Fibroblast of the aortic adventitia (primary cell): ENCODE measurements around the gene TACR1. TPM values are rescaled to one million over a fixed set of nuclear protein-coding genes. Genes with fewer than 3 reads are reported as not detected.
"Not testable (repeated sequence)": the region's sequence is repeated elsewhere in the genome, so short reads cannot be mapped to it uniquely, and the experiment has no call there.

Experiments
- DNase-seq: peaks from one replicate; pipeline ENCODE4 v3.0.0-alpha.2; 2010; ENCODE audit warnings: low read depth
- H3K4me3 ChIP-seq: 2 replicates; pipeline ENCODE4 v1.5.1; 2011; ENCODE audit warnings: low read depth, mild to moderate bottlenecking, control low read depth, low read length, moderate library complexity
- total RNA-seq: library from RNA; depleted of rRNA; stranded (reverse); fragments of >200 nt; gene quantifications from 2 replicates; pipeline ENCODE4 v1.2.3, GENCODE V29; 2012; ENCODE audit warnings: low replicate concordance
- TF ChIP-seq, protein P1 (sequence below): IDR thresholded peaks from 2 replicates; pipeline ENCODE4 v1.5.1; 2011; ENCODE audit warnings: mild to moderate bottlenecking, low read length, control low read depth, inconsistent platforms; ENCODE audit not compliant: insufficient read depth

TACR1 gene
- total RNA-seq, 1 donor = 0.09 TPM

DNA sequence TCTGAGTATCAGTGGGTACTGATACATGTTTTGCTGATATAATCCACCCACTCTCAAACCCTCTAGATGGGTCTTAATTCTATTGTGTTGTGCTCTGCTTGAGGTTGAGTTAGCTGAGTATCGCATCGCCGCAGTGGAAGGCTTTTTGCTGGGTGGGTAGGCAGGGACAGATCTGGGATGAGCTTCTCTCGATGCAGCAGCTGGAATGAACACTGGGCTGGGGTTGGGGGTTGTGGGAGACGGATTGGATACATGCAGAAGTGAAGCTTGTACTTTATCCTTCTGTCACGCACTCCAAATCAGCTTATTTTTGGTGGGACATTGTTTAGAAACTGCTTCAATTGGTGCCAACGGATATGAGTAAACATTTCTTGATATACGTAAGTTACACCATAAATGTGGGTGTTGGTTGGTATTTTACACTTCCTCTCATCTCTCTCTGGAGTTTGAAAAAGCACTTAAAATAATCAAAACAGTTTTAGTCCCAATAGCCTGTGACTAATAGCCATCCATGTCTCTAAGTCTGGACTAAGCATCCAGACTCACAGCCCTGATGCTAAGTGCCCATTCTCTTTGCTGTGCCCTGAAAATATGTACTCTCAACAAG, 133.8 kb downstream of the TACR1 start:
- DNase-seq = peak; percentile 16
- no peak overlapping the region for H3K4me3 ChIP-seq
- TF ChIP-seq, protein P1, sequence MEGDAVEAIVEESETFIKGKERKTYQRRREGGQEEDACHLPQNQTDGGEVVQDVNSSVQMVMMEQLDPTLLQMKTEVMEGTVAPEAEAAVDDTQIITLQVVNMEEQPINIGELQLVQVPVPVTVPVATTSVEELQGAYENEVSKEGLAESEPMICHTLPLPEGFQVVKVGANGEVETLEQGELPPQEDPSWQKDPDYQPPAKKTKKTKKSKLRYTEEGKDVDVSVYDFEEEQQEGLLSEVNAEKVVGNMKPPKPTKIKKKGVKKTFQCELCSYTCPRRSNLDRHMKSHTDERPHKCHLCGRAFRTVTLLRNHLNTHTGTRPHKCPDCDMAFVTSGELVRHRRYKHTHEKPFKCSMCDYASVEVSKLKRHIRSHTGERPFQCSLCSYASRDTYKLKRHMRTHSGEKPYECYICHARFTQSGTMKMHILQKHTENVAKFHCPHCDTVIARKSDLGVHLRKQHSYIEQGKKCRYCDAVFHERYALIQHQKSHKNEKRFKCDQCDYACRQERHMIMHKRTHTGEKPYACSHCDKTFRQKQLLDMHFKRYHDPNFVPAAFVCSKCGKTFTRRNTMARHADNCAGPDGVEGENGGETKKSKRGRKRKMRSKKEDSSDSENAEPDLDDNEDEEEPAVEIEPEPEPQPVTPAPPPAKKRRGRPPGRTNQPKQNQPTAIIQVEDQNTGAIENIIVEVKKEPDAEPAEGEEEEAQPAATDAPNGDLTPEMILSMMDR = no peak

DNA sequence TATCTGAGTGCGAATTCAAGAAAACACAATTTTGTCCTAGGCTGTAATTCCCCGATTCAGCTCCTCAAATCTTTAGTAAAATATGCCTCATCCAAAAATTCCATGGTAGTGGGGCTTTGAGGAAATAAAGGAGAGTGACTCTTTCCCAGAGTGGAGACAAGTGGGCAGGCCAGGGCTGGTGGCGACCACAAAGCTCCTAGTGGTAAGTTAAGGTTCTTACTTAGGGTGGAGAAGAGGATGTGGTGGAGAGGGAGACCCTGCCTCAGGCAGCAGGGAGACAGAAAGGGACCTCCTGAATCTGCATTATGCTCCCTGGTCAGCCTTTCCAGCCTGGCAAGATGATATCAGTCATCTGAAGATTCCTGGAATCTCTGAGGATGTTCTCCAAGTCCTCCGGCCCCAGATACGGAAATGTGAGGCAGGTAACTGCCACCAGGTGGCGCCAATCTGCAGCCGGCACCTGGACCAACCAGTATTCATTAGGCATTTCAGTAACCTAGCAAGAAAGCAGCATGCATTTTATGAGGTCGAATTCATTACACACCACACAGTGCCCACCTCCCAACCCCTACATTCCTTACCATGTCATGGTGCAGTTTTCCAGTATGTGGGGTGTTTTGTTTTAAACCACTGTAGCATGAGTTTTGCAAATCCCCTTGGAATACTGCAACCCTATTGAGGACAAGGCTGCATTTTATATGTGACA, 134.5 kb downstream of the TACR1 start:
- peak; percentile 59 for DNase-seq
- H3K4me3 ChIP-seq = no peak overlapping the region
- TF ChIP-seq, protein P1 = peak; percentile 84

- TF ChIP-seq, protein P1 = no peak
- no peak for DNase-seq
- no peak overlapping the region for H3K4me3 ChIP-seq
Measured at GRCh38 chr2:75063906-75064305, 135.4 kb downstream of the TACR1 start.

GRCh38 chr2:75058427-75058826, 140.9 kb downstream of the TACR1 start:
- DNase-seq = no peak
- H3K4me3 ChIP-seq = no peak overlapping the region
- TF ChIP-seq, protein P1 = no peak

DNA sequence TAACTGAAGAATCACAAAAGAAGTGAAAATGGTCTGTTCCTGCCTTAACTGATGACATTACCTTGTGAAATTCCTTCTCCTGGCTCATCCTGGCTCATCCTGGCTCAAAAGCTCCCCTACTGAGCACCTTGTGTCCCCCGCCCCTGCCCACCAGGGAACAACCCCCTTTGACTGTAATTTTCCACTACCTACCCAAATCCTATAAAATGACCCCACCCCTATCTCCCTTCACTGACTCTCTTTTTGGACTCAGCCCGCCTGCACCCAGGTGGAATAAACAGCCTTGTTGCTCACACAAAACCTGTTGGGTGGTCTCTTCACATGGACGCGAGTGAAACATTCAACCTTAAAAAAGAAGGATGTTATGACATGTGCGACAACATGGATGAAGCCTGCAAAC, 142.2 kb downstream of the TACR1 start:
- not testable (repeated sequence) for DNase-seq, H3K4me3 ChIP-seq

- TF ChIP-seq, protein P1 = no peak
- H3K4me3 ChIP-seq = no peak overlapping the region
- DNase-seq = peak; percentile 51
Measured at GRCh38 chr2:75055820-75056675, 143.3 kb downstream of the TACR1 start.

- H3K4me3 ChIP-seq = no peak overlapping the region
- TF ChIP-seq, protein P1 = no peak
- no peak for DNase-seq
Measured at GRCh38 chr2:75055142-75055819, 144.0 kb downstream of the TACR1 start.
